Measurements from ENCODE around the gene NEK1. TPM values are rescaled to one million over a fixed set of nuclear protein-coding genes. Genes with fewer than 3 reads are reported as not detected.

The NEK1 gene
- total RNA-seq, 4 donors from 2014 or later = 15.5 to 31.2 (median 20.3) TPM

- WGBS, 2 donors = 58% methylated on average over 1 of the region's 1 CpG
- no peak for DNase-seq
- no peak for TF ChIP-seq CTCF (IDR thresholded peaks at IDR 0.05)
- TF ChIP-seq POLR2A (IDR thresholded peaks at IDR 0.05) = no peak
- Histone ChIP-seq H3K4me3 (replicated peaks in 1 of 3) (no peak overlapping the region), H3K36me3 (no peaks in the 10 kb centered on the region), H3K9me3 (no peaks in the 10 kb centered on the region), H3K27ac (no peak overlapping the region), H3K4me1 (no peaks in the 10 kb centered on the region), H3K27me3 (no peaks in the 10 kb centered on the region)
- intact Hi-C loops (cut with DNase I) = no loop called here
Observed at GRCh38 chr4:169404960-169405359, 207.4 kb downstream of the NEK1 start.

- no peak for TF ChIP-seq CTCF (IDR thresholded peaks at IDR 0.05)
- no peak for TF ChIP-seq POLR2A (IDR thresholded peaks at IDR 0.05)
- Histone ChIP-seq H3K27ac (no peak overlapping the region), H3K36me3 (no peaks in the 10 kb centered on the region), H3K4me3 (replicated peaks in 1 of 3) (no peak overlapping the region), H3K27me3 (no peaks in the 10 kb centered on the region), H3K9me3 (no peaks in the 10 kb centered on the region), H3K4me1 (peaks cover 0 to 6% of the 10 kb centered on the region in 2 donors)
- 65% methylated on average over 3 of the region's 3 CpGs for WGBS, 2 donors
- DNase-seq = no peak
- intact Hi-C loops (cut with DNase I) = no loop called here
Observed at GRCh38 chr4:169400832-169401231, 211.6 kb downstream of the NEK1 start.

- no peaks in the 10 kb centered on the region for H3K27me3 ChIP-seq
- TF ChIP-seq CTCF (IDR thresholded peaks at IDR 0.05) = no peak
- no peak for TF ChIP-seq POLR2A (IDR thresholded peaks at IDR 0.05)
- intact Hi-C loops (cut with DNase I) = no loop called here
- DNase-seq = no peak
- H3K27ac ChIP-seq = no peak overlapping the region
- 91 to 92% methylated on average over 1 of the region's 1 CpG for WGBS, 2 donors
- no peaks in the 10 kb centered on the region for H3K9me3 ChIP-seq
- H3K4me1 ChIP-seq = peaks cover 0 to 6% of the 10 kb centered on the region in 2 donors
- H3K36me3 ChIP-seq = no peaks in the 10 kb centered on the region
- no peak overlapping the region for H3K4me3 ChIP-seq (replicated peaks in 1 of 3)
Observed at GRCh38 chr4:169399976-169400767, 212.2 kb downstream of the NEK1 start.

- Histone ChIP-seq H3K27ac (peak overlapping the region in 2 of 3 donors; percentile 22 to 34), H3K4me3 (replicated peaks in 1 of 3) (no peak overlapping the region)
- TF ChIP-seq POLR2A (IDR thresholded peaks at IDR 0.05) (no peak), CTCF (IDR thresholded peaks at IDR 0.05) (no peak)
Observed at GRCh38 chr4:169398316-169398715, 214.1 kb downstream of the NEK1 start.

GRCh38 chr4:169397762-169398161 lies 214.6 kb downstream of the NEK1 start:
- intact Hi-C loops (cut with DNase I) = no loop called here
- peak overlapping the region in 1 of 3 donors; percentile 22 for H3K27ac ChIP-seq
- peaks cover 0 to 6% of the 10 kb centered on the region in 2 donors for H3K4me1 ChIP-seq
- no peak for DNase-seq
- H3K4me3 ChIP-seq (replicated peaks in 1 of 3) = no peak overlapping the region
- TF ChIP-seq POLR2A (IDR thresholded peaks at IDR 0.05) = no peak
- no peak for TF ChIP-seq CTCF (IDR thresholded peaks at IDR 0.05)
- H3K36me3 ChIP-seq = no peaks in the 10 kb centered on the region
- no peaks in the 10 kb centered on the region for H3K27me3 ChIP-seq
- WGBS, 2 donors = 64 to 67% methylated on average over 2 of the region's 2 CpGs
- H3K9me3 ChIP-seq = no peaks in the 10 kb centered on the region

More at GRCh38 chr4:169398316-169398715, 214.1 kb downstream of the NEK1 start:
- Histone ChIP-seq H3K4me1 (peaks cover 0 to 6% of the 10 kb centered on the region in 2 donors), H3K27me3 (no peaks in the 10 kb centered on the region), H3K9me3 (no peaks in the 10 kb centered on the region), H3K36me3 (no peaks in the 10 kb centered on the region)
- no peak for DNase-seq
- intact Hi-C loops (cut with DNase I) = no loop called here
